Uterus (tissue), 4 donors: ENCODE results near the gene SPRR2G. TPM values are rescaled to one million over a fixed set of nuclear protein-coding genes. Genes with fewer than 3 reads are reported as not detected.
"Not testable (repeated sequence)": the region's sequence is repeated elsewhere in the genome, so short reads cannot be mapped to it uniquely, and the experiment has no call there.

ENCODE experiments used
- DNase-seq, 2 donors: peaks; one replicate each; pipeline ENCODE4 v3.0.0-alpha.2; 2019 to 2020
- H3K27ac ChIP-seq, 2 donors: fragments of 200-600 bp; sonication (generic); 1 replicate in 1 of 2; 2 replicates in 1 of 2; pipeline ENCODE4 v1.5.1; 2016 to 2018
- H3K27me3 ChIP-seq, 2 donors: fragments of 200-600 bp; sonication (generic); one replicate each; pipeline ENCODE4 v1.5.1; 2018 to 2019; ENCODE audit warnings: control low read depth in 1 of 2
- H3K36me3 ChIP-seq, 2 donors: fragments of 200-600 bp; sonication (generic); one replicate each; pipeline ENCODE4 v1.5.1; 2019; ENCODE audit warnings: control low read depth in 1 of 2
- H3K4me1 ChIP-seq, 2 donors: fragments of 200-600 bp; sonication (generic); one replicate each; pipeline ENCODE4 v1.5.1; 2018 to 2019; ENCODE audit warnings: control low read depth in 1 of 2
- H3K4me3 ChIP-seq, 2 donors: fragments of 200-600 bp; sonication (generic); 1 replicate in 1 of 2; 2 replicates in 1 of 2; pipeline ENCODE4 v1.5.1; 2018 to 2019; ENCODE audit warnings: mild to moderate bottlenecking in 1 of 2
- H3K9me3 ChIP-seq, 2 donors: fragments of 200-600 bp; sonication (generic); one replicate each; pipeline ENCODE4 v1.5.1; 2019; ENCODE audit warnings: control low read depth in 1 of 2
- POLR2A ChIP-seq, 2 donors: fragments of 450-650 bp; IDR thresholded peaks; one replicate each; pipeline ENCODE4 v1.6.1; 2016; ENCODE audit warnings: antibody characterized with exemption in 2 of 2, mild to moderate bottlenecking in 1 of 2, moderate library complexity in 1 of 2
- intact Hi-C: fragments of 100-400 bp; cut with DNase I; formaldehyde crosslinking; loops from one replicate; pipeline ENCODE4 v1.15.1; 2023; ENCODE audit warnings: low total_unique reads
- total RNA-seq, 4 donors: library from RNA; depleted of rRNA in 3 of 4; stranded (reverse); fragments of >200 nt in 3 of 4; gene quantifications; one replicate each; pipeline versions ENCODE4 v1.1.0 to v1.2.4, GENCODE V29; 2014 to 2023
- TF ChIP-seq, protein P1 (sequence below), 4 experiments: fragments of 200-600 bp in 2 of 4; fragments of 450-650 bp in 2 of 4; sonication (generic) in 2 of 4; IDR thresholded peaks; one replicate each; pipeline ENCODE4 v1.5.1; 2016 to 2019; ENCODE audit warnings: antibody characterized with exemption in 4 of 4, mild to moderate bottlenecking in 2 of 4, moderate library complexity in 1 of 4
- donor health status: DM: yes; HTN: yes; CAD: no.

SPRR2G gene
- total RNA-seq, 4 donors from 2014 or later, result not detected

DNA sequence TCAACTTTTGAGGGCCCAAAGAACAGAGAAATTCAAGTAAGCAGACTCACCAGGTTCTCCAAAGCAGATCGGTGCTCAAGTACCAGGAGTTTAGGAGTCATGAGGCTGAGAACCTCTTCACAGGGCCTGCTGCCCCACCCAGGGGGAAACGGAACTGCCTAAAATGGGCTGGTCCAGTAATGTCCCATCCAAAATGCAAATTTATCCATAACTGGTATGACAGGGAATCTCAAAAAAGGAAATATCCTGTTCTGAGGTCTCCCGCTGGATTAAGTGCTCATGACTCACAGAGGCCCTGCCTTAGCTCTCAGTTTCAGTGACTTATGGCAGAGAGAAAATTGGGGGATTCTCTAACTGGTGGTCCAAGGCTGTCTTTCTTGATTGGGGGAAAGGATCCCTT lies 9.3 kb downstream of the SPRR2G start:
- Histone ChIP-seq H3K27ac (no peak overlapping the region), H3K36me3 (no peaks in the 10 kb centered on the region), H3K9me3 (no peaks in the 10 kb centered on the region), H3K27me3 (no peaks in the 10 kb centered on the region), H3K4me3 (no peak overlapping the region), H3K4me1 (no peaks in the 10 kb centered on the region)
- intact Hi-C loops, result no loop called here
- DNase-seq, result no peak
- TF ChIP-seq POLR2A (IDR thresholded peaks at IDR 0.05), result no peak
- TF ChIP-seq, protein P1, sequence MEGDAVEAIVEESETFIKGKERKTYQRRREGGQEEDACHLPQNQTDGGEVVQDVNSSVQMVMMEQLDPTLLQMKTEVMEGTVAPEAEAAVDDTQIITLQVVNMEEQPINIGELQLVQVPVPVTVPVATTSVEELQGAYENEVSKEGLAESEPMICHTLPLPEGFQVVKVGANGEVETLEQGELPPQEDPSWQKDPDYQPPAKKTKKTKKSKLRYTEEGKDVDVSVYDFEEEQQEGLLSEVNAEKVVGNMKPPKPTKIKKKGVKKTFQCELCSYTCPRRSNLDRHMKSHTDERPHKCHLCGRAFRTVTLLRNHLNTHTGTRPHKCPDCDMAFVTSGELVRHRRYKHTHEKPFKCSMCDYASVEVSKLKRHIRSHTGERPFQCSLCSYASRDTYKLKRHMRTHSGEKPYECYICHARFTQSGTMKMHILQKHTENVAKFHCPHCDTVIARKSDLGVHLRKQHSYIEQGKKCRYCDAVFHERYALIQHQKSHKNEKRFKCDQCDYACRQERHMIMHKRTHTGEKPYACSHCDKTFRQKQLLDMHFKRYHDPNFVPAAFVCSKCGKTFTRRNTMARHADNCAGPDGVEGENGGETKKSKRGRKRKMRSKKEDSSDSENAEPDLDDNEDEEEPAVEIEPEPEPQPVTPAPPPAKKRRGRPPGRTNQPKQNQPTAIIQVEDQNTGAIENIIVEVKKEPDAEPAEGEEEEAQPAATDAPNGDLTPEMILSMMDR (IDR thresholded peaks at IDR 0.05), result no peak

DNA sequence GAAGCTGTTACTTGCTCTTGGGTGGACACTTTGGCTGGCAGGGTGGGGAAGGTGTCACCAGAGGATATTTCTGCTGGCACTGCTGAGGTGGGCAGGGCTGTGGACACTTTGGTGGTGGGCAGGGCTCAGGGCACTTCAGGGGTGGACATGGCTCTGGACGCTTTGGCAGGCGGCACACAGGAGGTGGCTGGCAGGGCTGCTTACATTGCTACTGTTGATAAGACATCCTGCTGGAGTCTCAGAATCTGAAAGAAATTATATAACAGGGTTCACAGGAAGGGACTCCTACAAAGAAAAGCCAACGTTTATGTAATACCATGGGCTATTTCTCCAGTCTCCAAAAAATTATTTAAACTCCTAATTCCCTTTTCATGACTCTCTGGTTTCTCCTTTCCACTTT lies 10.2 kb downstream of the SPRR2G start:
- no peaks in the 10 kb centered on the region for H3K4me1 ChIP-seq
- H3K27ac ChIP-seq, result no peak overlapping the region
- intact Hi-C loops, result no loop called here
- H3K4me3 ChIP-seq, result no peak overlapping the region
- TF ChIP-seq, protein P1 (IDR thresholded peaks at IDR 0.05), result no peak
- no peak for TF ChIP-seq POLR2A (IDR thresholded peaks at IDR 0.05)
- H3K36me3 ChIP-seq, result no peaks in the 10 kb centered on the region
- H3K9me3 ChIP-seq, result no peaks in the 10 kb centered on the region
- DNase-seq, result no peak
- H3K27me3 ChIP-seq, result no peaks in the 10 kb centered on the region

DNA sequence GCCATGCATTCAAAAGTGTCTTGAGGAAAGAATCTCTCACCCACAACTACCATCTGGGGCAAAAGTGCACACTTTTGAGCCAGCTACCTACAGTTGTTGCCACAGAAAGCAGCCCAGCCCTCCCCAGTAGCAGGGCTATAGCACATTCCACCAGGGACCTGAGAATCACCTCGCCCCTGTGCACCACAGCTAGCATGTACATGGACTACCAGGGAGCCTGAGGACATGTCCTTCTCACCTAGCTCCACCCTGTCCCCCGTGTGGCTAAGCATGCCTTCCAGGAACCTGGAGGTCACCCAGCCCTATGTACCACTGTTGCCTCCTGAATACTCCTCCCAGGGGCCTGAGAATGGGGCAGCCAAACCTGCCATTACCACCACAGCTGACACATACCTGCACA lies 16.9 kb downstream of the SPRR2G start:
- H3K27me3 ChIP-seq, result no peaks in the 10 kb centered on the region
- H3K4me1 ChIP-seq, result no peaks in the 10 kb centered on the region
- no peak overlapping the region for H3K4me3 ChIP-seq
- H3K36me3 ChIP-seq, result no peaks in the 10 kb centered on the region
- no peak overlapping the region for H3K27ac ChIP-seq
- TF ChIP-seq POLR2A (IDR thresholded peaks at IDR 0.05), result no peak
- TF ChIP-seq, protein P1 (IDR thresholded peaks at IDR 0.05), result no peak
- no peaks in the 10 kb centered on the region for H3K9me3 ChIP-seq
- DNase-seq, result no peak
- intact Hi-C loops, result no loop called here

DNA sequence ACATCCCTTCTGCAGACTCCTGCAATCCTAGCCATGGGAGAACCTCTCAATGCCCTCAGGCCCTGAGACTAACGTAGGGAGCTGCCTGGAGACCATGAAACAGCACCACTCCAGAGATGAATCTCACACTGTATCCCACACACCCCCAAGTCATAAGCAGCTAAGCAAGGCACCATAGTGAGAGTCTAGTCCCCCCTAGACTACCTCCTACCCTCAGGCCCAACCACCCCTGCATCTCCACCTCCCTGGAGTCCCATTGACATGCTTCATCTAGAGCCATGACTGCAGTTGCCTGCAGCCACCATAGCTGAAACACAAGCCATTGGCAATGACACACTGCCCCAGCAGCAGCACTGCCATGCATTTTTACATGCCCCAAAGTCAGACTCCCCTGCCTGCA lies 17.4 kb downstream of the SPRR2G start:
- intact Hi-C loops, result no loop called here
- no peaks in the 10 kb centered on the region for H3K36me3 ChIP-seq
- H3K27ac ChIP-seq, result no peak overlapping the region
- TF ChIP-seq, protein P1 (IDR thresholded peaks at IDR 0.05), result no peak
- no peak for TF ChIP-seq POLR2A (IDR thresholded peaks at IDR 0.05)
- H3K27me3 ChIP-seq, result no peaks in the 10 kb centered on the region
- H3K4me1 ChIP-seq, result no peaks in the 10 kb centered on the region
- no peak for DNase-seq
- H3K4me3 ChIP-seq, result no peak overlapping the region
- no peaks in the 10 kb centered on the region for H3K9me3 ChIP-seq

DNA sequence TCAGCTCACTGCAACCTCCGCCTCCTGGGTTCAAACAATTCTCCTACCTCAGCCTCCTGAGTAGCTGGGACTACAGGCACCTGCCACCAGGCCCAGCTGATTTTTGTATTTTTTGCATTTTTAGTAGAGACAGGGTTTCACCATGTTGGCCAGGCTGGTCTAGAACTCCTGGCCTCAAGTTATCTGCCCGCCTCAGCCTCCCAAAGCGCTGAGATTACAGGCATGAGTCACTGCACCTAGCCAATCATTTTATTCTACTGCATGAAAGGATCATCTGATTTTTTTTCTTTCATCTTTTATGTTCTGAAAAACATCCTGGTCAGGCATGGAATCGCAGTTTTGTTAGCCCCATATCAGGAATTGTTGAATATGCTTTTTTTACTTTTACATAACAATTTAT lies 22.0 kb downstream of the SPRR2G start:
- H3K27me3 ChIP-seq, intact Hi-C loops, H3K4me3 ChIP-seq, H3K4me1 ChIP-seq, H3K9me3 ChIP-seq, H3K36me3 ChIP-seq, H3K27ac ChIP-seq, DNase-seq: not testable (repeated sequence)

DNA sequence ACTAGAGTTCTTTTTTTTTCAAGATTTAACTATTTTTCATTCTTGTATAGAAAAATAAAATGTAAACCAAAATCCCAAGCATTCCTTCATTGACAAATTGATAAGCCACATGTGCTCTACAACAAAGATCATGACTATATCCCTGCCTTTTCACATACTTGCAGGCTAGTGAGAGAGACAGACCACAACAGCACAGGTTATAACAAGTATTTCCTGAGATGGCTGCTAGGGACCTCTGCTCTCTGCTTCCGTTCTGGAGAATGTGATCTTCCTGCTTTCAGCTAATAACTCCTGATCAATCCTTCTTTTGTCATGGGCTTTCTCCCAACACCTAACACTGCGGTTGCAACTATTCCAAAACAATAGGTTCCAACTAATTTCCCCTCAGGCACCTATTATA lies 23.4 kb downstream of the SPRR2G start:
- Histone ChIP-seq H3K9me3 (no peaks in the 10 kb centered on the region), H3K4me1 (no peaks in the 10 kb centered on the region), H3K36me3 (no peaks in the 10 kb centered on the region), H3K4me3 (no peak overlapping the region), H3K27ac (no peak overlapping the region), H3K27me3 (no peaks in the 10 kb centered on the region)
- TF ChIP-seq, protein P1 (IDR thresholded peaks at IDR 0.05), result no peak
- intact Hi-C loops, result no loop called here
- no peak for DNase-seq
